GM18870 (cell line): Measurements from ENCODE around the gene CPA5.
"Not testable (repeated sequence)": the region's sequence is repeated elsewhere in the genome, so short reads cannot be mapped to it uniquely, and the experiment has no call there.

Experiments
- ATAC-seq: cut with Tn5 transposase; IDR thresholded peaks from one replicate; pipeline ENCODE4 v1.9.1; 2021; ENCODE audit warnings: moderate library complexity; ENCODE audit not compliant: unreplicated experiment

The CPA5 gene

DNA sequence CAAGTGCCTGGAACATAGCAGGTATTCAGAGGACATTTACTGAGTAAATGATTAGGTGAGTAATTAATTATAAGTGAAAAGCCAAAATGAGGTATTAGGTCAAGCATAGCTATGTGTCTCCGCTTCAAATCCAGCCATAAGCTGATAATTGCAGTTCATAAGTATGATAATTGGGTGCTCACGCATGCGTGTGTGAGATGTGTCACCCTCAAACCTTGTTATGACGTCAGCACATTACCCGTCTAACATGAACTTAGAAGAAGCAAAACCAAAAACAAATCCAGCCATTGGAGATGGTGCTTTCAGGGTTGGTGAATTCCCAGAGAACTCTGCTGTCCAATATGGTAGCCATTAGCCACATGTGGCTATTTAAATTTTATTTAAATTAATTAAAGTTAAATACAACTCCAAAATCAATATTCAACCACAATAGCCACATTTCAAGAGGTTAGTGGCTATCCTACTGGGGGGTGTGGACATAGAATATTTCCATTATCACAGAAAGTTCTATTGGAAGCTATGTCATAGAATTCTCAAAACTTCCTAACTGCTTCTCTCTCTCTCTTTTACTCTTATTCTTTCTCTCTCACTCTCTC is at the start of gene CPA5:
CPA5 (plus strand) TSS at position 546 of the 596 bp plus-strand sequence. CDS start 1,670 bp downstream, outside the sequence.
- ATAC-seq, result no peak

- ATAC-seq, result no peak
Observed at GRCh38 chr7:130296221-130296951, 48.2 kb upstream of the CPA5 start.

GRCh38 chr7:130297628-130298543 is 46.7 kb upstream of the CPA5 start:
- ATAC-seq, result no peak

GRCh38 chr7:130298544-130299326 is 45.9 kb upstream of the CPA5 start:
- no peak for ATAC-seq

DNA sequence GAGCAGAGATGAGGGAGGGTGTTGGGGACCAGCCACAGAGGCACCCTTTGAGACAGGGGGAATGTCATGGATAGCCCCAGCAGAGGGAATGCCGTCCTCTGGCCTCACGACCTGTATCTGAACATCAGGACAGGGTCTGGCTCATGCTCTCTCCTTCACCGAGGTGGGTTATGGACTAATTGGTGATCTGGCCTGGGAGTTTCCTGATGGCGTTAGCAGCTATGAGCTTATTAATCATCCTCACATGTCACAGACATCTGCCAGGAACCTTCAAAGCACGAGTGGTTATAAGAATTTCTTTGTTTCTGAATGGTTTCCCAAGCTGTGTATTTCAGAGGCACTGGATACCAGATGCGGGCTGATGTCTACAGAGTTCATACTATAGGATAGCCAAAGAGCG is 44.8 kb upstream of the CPA5 start:
- ATAC-seq, result no peak

DNA sequence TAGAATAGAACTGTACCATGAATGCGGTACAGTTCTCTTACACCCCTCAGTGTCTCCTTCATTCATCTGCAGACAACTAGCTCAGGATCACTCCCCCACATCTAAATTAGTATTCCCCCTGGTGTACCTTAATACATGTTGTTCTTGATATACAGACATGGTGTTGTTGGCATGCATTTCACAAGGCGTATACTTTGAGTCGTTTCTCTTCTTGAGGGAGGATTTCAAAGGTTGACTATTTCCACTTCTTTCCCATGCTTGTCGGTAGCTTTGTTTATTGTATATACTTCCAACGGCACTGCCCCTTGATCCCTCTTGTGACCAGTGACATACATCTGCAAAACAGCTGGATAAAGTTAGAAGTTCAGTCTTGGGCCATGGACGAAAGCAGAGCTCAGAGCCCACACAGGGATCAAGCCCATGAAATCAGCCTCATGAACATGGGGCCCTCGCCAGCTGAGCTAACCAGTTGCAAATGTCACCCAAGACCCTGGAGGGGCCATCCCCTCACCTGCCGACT is 43.1 kb upstream of the CPA5 start:
- no peak for ATAC-seq

- no peak for ATAC-seq
Observed at GRCh38 chr7:130302649-130303048, 42.0 kb upstream of the CPA5 start.

DNA sequence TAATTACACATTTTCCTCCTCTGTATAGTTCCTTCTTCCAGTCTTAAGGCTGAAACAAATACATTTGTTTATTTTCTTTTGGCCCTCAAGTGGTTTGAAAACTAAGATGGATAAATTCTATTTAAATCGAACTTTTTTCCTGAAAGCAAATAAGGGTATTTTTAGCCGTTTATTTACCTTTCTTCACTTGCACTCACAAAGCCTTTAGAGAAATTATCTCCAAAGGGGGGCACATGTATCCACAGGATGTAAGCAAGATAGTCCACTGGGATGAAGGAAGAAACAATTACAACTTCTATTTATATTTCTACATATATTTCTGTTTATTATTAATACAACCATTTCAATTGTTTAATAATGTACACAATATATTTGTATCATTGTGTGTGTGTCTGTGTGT is 41.5 kb upstream of the CPA5 start:
- ATAC-seq, result no peak

GRCh38 chr7:130303551-130303950 is 41.1 kb upstream of the CPA5 start:
- ATAC-seq, result no peak

GRCh38 chr7:130303982-130304381 is 40.6 kb upstream of the CPA5 start:
- ATAC-seq, result no peak

DNA sequence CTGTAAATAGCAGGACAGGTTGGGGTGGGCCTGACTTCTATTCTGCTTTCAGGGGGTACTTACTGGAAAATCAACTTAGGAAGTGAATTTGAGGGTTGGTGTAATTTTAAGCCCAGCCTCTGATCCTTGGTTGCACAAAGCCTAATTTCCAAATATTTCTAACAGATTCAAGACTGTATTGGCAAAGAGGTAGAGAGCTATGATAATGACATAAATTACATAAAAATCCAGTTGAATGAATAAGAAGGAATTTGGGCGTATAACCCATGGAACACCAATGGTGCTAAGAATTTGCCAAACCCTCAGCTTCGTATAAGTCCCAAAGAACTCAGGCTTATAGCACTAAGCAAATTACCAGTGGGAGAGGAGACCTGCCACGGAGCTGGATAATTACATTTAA is 39.7 kb upstream of the CPA5 start:
- ATAC-seq, result no peak

DNA sequence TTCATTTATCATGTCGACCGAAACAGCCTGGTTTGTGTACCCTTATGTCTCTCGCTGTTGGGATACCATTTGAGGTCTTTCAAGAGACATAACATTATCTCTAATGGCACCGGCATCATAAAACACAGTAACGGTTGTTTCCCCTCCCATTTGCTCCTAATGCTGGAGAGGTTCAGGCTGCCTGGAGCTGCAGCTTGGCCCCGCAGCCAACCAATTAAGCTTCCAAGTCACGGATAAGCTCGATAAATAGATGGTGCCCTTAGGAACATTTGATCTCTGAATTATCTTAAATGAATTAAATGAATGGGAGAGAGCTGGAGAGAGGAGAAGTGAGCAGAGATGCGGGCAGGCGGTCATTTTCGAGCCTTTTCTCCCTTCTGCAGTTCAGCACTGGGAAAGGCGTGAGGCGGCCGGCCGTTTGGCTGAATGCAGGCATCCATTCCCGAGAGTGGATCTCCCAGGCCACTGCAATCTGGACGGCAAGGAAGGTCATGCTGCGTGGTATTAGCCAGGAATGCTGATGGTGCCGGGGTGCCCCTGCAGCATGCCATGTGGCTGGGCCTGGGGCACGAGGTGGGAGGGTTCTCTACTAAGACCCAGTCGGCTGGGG is 39.1 kb upstream of the CPA5 start:
- no peak for ATAC-seq

GRCh38 chr7:130309986-130310385 is 34.6 kb upstream of the CPA5 start:
- ATAC-seq, result no peak

GRCh38 chr7:130314305-130314704 is 30.3 kb upstream of the CPA5 start:
- ATAC-seq, result no peak

DNA sequence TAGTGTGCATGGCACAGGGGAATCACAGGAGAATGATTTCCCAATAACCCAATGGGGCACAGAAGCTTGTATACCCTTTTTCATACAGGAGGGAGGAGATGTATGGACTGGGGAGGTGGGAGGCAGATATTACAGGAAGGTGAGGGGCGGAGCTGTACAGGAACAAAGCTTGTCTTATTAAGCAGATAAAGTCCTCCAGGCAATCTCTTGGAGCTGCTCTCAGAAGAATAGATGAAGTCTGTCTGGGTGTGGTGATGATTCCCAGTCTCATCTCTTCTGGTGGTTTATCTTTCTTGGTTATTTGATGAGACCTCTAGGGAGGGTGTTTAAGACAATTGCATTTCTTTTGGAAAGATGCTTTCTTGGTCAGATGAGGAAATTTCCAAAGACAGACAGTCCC is 25.1 kb upstream of the CPA5 start:
- no peak for ATAC-seq

DNA sequence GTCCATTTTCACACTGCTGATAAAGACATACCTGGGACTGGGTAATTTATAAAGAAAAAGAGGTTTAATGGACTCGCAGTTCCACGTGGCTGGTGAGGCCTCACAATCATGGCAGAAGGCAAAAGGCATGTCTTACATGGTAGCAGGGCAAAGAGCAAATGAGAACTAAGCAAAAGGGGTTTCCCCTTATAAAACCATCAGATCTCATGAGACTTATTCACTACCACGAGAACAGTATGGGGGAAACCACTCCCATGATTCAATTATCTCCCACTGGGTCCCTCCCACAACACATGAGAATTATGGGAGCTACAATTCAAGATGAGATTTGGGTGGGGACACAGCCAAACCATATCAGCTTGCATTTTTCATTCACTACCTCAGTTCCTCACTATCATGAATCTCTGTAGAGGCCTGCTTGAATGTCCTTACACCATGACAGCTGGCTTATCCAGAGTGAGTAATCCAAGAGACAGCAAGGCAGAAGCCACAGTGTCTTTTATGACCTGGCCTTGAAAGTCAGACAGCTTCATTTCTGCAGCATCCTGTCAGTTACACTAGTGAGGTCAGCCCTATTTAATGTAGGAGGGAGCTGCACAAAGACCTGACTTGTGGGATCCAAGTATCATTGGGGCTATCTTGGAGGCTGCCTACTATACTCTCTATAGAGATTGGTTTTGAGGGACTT is 22.9 kb upstream of the CPA5 start:
- ATAC-seq, result not testable (repeated sequence)

DNA sequence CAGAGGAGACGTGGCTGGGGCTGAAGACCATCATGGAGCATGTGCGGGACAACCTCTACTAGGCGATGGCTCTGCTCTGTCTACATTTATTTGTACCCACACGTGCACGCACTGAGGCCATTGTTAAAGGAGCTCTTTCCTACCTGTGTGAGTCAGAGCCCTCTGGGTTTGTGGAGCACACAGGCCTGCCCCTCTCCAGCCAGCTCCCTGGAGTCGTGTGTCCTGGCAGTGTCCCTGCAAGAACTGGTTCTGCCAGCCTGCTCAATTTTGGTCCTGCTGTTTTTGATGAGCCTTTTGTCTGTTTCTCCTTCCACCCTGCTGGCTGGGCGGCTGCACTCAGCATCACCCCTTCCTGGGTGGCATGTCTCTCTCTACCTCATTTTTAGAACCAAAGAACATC is 22.0 kb upstream of the CPA5 start:
- no peak for ATAC-seq

GRCh38 chr7:130324306-130324943 is 20.2 kb upstream of the CPA5 start:
- no peak for ATAC-seq

DNA sequence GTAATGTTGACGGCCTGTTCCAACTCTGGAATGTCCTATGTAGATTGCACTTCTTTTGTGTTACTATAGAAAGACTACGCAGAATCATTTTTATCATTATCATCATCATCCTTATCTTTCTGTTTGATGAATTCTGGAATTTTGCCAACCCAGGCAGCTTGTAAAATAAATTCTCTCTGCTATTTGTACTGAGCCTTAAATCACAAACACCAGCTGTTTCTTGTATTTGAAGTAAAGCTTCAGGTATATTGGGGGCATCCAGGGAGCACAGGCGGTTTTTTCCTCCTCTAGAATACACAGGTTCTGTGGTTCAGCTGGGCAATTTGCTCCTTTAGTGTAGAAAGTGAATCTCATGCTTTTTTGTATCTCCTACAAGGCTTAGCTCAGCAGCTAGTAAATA is 14.9 kb upstream of the CPA5 start:
- ATAC-seq, result no peak
